T-helper 1 cell treated with Interleukin-12 subunit alpha and Interleukin-12 subunit beta and Interleukin-4 antibody, amounts not matched to agents 30 μg/mL and 1 μg/mL, for 36 hours (primary cell): Measurements from ENCODE around the gene TSSK2.

ENCODE experiments used
- H3K27ac Mint-ChIP-seq: one replicate; pipeline ENCODE4 v1.8.0; 2021; ENCODE audit warnings: mild to moderate bottlenecking, mixed read lengths
- H3K27me3 Mint-ChIP-seq: one replicate; pipeline ENCODE4 v1.8.0; 2021; ENCODE audit warnings: low read depth, mixed read lengths
- H3K36me3 Mint-ChIP-seq: one replicate; pipeline ENCODE4 v1.8.0; 2021; ENCODE audit warnings: low read depth, mixed read lengths
- H3K4me1 Mint-ChIP-seq: one replicate; pipeline ENCODE4 v1.8.0; 2021; ENCODE audit warnings: low read depth, mixed read lengths
- H3K4me3 Mint-ChIP-seq: one replicate; pipeline ENCODE4 v1.8.0; 2021; ENCODE audit warnings: mild to moderate bottlenecking, moderate library complexity, mixed read lengths
- H3K9me3 Mint-ChIP-seq: one replicate; pipeline ENCODE4 v1.8.0; 2021; ENCODE audit warnings: mixed read lengths

TSSK2 gene

GRCh38 chr22:19180234-19180633, 49.1 kb downstream of the TSSK2 start:
- H3K27ac Mint-ChIP-seq, result no peak overlapping the region
- H3K27me3 Mint-ChIP-seq, result no peaks in the 10 kb centered on the region
- H3K9me3 Mint-ChIP-seq, result no peaks in the 10 kb centered on the region
- H3K4me3 Mint-ChIP-seq, result no peak overlapping the region
- H3K4me1 Mint-ChIP-seq, result peaks cover 17% of the 10 kb centered on the region
- no peaks in the 10 kb centered on the region for H3K36me3 Mint-ChIP-seq

GRCh38 chr22:19180740-19181410, 49.8 kb downstream of the TSSK2 start:
- Mint-ChIP-seq H3K27me3 (no peaks in the 10 kb centered on the region), H3K4me1 (peaks cover 16% of the 10 kb centered on the region), H3K36me3 (no peaks in the 10 kb centered on the region), H3K27ac (no peak overlapping the region), H3K4me3 (no peak overlapping the region), H3K9me3 (no peaks in the 10 kb centered on the region)

GRCh38 chr22:19181786-19182471, 50.8 kb downstream of the TSSK2 start:
- H3K9me3 Mint-ChIP-seq, result no peaks in the 10 kb centered on the region
- H3K27ac Mint-ChIP-seq, result no peak overlapping the region
- no peak overlapping the region for H3K4me3 Mint-ChIP-seq
- peaks cover 16% of the 10 kb centered on the region for H3K4me1 Mint-ChIP-seq
- H3K36me3 Mint-ChIP-seq, result no peaks in the 10 kb centered on the region
- no peaks in the 10 kb centered on the region for H3K27me3 Mint-ChIP-seq
